Hippocampal formation (tissue), 2 donors: ENCODE measurements around the gene SELENOI.
"Not testable (repeated sequence)": the region's sequence is repeated elsewhere in the genome, so short reads cannot be mapped to it uniquely, and the experiment has no call there.

ENCODE experiments used
- DNase-seq, 2 donors: peaks; one replicate each; lab custom pipeline; 2025; lab: John Stamatoyannopoulos, UW

SELENOI gene

DNA sequence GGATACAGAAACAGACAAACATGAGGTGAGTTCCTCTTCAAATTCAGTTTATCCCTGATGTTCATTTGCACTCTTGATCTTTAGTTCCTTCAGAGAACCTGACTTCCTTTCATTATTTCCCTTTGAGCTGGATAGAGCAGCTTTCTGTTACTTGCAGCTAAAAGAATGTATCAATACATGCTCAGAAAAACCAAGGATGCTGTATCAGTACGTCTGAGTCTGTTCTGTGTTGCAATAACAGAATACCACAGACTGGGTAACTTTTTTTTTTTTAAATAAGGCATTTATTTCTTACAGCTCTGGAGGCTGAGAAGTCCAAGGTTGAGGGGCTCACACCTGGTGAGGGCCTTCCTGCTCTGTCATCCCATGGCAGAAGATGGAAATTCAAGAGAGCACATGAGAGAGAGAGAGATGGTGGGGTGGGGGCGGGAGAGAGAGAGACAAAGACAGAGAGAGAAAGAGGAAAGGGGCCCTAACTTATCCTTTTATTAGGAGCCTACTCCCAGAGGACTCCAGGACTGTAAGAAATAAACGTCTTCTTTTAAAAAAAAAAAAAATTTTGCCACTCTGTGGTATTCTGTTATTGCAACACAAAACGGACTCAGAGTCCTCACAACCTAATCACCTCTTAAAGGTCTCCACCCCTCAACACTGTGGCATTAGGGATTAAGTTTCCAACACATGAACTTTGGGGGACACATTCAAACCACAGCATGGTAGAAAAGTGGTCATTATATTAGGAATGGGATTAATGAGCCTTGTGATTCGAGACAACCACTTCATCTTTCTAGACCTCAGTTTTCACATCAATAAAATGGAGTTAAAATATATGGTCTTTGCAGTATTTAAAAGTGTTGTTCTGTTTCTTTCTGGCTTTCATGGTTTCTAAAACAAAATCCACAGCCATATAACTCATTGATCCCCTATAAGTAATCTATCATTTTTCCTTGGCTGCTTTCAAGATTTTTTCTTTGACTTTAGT lies 18.4 kb upstream of the SELENOI start:
- DNase-seq = no peak

DNA sequence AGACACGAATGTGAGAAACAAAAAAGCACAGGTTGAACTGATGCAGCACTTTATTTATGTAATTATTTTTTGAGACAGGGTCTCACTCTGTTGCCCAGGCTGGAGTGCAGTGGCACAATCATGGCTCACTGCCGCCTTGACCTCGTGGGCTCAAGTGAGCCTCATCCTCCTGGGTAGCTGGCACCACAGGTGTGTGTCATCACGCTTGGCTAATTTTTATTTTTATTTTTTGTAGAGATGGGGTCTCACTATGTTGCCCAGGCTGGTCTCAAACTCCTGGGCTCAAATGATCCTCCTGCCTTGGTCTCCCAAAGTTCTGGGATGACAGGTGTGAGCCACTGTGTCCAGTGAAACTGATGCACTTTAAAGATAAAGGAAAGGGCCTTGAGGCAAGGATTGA lies 16.9 kb upstream of the SELENOI start:
- DNase-seq = not testable (repeated sequence)

DNA sequence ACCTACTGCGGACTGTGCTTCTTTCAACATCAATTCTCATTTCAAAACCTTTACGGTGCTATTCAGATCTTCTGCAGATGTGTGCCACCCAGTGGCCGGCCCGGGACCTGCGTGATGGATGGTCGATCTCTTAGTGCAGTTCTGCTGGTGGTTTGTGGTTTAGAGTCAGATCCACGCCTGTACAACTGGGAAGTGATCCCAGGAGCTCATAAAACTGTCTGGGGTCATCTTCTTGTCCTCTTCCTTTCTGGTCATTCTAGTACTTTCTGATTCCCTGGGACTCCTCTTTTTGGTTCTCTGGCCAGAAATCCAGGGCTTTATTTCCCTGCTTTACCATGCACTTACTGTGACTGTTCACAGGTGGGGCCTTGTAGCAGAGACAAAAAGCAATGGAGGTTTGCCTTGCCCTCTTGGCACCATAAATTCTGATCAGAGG lies 15.8 kb upstream of the SELENOI start:
- DNase-seq = peak; percentile 70 to 74

DNA sequence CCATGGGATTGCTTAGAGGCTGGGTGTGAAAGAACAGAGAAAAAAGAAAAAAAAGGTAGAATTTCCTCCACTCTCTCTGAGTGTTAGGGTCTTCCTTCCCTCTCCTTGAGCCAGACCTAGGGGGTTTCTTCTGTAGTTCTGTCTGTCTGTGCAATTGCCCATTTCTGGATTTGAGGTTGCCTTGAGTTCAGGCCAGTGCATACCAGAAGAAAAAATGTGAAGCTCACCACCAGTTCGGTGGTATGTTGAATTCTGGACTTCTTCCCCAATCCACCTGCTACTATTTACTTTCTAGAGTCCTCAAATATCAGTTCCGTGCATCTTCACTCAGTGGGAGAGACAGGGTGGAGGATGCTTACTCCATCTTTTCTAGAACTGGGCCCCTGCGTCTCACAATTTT lies 15.3 kb upstream of the SELENOI start:
- DNase-seq = no peak

DNA sequence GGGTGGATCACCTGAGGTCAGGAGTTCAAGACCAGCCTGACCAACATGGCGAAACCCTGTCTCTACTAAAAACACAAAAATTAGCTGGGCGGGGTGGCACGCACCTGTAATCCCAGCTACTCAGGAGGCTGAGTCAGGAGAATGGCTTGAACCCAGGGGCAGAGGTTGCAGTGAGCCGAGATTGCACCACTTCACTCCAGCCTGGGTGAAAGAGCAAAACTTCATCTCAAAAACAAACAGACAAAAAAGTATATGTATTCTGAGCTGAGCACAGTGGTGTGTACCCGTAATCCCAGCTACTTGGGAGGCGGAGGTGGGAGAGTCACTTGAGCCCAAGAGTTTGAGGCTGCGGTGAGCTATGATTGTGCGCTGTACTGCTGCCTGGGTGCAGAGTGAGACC lies 14.6 kb upstream of the SELENOI start:
- not testable (repeated sequence) for DNase-seq

DNA sequence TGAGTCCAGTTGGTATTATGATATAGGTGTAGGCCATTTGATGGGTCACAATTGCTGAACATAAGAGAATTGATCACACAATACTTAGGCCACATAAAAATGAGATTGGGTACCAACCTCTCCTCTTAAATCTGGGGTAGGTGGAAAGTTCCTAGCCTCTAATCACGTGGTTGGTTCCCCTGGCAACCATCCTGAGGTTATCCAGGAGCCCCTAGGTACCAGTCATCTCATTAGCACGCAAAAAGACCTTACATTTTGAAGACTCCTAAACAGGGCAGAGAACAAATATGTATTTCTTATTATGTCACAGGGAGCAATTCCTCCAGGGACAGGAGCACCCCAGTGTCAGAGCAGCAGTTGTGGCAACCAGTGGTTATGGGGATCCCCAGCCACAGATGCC lies 12.7 kb upstream of the SELENOI start:
- no peak for DNase-seq

DNA sequence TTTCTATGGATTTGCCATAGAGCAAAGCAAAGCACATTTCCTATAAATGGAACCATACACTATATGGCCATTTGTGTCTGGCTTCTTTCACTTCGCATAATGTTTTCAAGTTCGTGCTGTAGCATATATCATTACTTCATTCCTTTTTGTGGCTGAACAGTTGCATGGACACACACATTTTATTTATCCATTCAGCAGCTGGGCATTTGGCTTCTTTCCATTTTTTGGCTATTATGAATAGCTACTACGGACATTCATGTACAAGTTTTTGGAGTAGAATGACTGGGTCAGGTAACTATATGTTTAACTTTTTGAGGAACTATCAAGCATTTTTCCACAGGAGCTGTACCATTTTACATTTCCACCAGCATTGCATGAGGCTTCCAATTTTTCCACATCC lies 10.7 kb upstream of the SELENOI start:
- DNase-seq = no peak

DNA sequence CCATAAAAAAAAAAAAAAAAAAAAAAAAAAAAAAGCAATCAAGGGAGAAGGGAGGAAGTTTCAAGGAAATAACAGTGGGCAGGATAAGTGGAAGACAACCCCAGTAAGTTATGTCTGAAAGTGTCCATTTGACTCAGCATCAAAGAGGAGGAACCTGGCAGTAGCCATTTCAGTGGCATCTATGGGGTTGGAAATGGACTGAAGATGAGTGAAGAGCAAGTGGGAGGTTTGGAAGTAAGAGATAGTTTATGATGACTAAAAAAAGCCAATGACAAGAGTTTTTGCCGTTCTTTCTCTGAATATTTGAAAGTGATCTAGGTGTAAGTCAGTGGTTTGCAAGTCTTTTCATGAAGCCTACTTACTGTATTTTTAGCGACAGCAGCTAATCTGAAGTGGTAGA lies 9.2 kb upstream of the SELENOI start:
- DNase-seq = no peak

DNA sequence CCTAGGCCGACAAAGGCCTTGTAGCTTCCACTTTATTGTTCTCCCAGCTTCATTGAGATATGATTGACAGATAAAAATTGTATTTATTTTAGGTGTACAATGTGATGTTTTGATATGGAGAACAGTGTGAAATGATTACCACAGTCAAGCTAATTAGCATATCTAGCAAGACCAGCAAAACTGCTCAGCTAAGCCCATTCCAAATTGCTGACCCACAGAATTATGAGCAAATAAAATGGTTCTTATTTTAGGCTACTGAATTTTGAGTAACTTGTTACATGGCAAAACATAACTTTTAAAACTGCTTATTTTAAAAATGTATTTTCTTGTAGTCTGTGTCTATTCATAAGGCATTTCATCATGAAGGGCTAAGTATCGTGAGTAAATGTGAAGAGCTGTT lies 8.6 kb upstream of the SELENOI start:
- no peak for DNase-seq

DNA sequence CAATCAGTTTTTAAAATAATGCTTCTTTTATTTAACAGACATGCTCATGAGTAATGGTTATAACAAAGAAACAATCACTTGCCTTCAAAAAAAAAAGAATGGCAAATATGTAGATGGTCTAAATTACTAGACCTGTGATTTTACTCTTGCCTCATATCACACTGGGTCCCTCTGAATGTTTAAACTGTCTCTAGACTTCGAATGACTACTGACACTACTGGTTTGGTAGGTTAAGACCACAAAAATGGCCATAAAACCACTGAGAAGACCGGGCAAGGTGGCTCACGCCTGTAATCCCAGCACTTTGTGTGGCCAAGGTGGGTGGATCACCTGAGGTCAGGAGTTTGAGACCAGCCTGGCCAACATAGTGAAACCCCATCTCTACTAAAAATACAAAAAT lies 5.1 kb upstream of the SELENOI start:
- DNase-seq = no peak

DNA sequence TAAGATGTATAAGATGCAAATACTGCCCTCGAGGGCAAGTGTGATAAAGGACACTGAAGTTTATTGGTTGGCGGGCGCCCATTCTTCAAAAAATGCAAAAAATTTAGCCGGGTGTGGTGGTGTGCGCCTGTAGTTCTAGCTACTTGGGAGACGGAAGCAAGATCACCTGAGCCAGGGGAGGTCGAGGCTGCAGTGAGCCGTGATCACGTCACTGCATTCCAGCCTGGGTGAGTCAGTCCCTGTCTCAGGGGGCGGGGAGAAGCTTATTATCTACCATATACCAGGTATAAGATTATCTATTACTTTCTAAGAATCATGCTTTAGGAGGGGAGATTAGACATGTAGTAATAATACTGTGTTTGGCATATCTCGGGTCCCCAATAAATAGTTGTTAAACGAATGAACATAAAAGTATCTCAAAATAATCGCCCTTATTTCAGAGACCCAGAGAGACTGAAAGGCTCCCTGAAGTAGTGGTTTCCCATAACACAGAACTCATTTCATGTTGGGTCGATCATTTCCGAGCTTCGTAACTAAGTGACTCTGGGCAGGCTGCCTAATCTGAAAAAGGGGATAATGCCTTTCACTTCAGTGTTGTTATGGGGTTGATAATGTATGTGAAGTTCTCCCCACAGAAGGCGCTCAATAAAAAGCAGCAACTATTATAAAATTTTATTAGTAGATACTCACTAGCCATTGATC lies 1.2 kb upstream of the SELENOI start:
- no peak for DNase-seq

DNA sequence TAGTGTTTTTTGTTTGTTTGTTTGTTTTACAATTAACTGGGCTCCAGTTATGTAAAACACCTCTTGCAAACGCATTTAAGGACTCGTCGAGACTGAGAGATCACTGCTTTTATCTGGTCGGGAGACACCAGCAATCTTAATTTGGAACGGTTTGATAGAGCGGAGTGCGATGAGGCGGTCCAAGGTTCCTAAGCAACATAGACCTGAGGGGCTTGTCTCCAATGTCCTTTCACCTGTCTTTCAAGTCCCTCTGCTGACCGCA lies 729 bp upstream of the SELENOI start:
- DNase-seq = peak in 1 of 2 donors; percentile 48

DNA sequence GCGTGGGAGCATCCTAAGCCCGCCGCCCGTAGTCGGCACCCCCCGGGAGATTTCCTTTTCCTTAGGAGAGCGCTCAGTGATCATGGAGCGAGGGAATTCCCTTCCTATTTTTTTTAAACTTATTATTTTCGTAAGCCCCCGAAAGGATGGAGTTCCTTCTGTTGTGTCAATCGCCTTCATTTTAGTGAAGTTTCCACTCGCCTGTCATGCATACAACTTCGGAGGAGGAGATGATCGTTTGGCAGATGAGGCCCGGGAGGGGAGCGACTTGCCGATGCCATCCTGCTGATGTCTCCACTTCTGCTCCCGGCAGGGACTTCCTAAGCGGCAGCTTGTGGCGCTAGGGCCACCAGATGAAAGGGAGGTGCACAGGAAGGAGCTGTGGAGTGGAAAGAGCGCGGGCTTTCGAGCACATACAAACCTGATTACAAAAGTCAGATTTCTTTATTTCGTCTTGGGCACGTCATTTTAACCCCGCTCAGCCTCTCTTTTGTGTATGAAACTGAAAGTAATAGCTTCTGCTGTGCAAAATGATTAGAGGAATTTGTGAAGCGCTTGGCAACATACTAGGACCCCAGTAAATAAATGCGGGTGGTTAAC lies 611 bp downstream of the SELENOI start, which contains the start of gene ADGRF3:
TSS of gene ADGRF3 (minus strand) at position 336 of the 600 bp plus-strand sequence. CDS start 555 bp downstream, outside the sequence.
- peak; percentile 15 to 26 for DNase-seq

DNA sequence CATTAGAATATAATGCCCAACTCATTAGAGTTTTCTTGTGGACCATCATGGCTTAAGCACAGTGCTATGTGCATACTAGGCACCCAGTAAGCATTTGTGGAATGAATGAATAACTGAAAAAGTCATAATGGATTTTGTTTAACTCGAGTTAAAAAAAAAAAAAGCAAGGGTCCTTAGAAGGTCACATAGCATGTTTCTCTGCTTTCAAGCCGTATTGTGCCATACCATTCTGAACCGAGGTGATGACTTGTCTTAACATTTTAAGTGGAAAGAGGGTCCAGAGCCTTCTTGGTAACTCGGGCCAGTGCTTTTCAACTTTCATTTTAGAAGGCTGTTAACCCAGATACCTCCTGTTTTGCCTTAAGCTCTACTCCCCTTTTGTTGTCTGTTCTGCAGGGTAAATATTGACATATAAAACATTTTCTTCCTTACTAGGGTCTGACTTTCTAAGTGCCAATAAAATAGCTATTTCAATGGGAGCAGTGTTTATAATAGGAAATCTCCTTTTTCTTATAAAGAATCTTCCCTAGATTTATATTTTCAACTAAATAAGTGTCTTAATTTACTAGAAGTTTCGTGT lies 1.4 kb downstream of the SELENOI start:
- no peak for DNase-seq

DNA sequence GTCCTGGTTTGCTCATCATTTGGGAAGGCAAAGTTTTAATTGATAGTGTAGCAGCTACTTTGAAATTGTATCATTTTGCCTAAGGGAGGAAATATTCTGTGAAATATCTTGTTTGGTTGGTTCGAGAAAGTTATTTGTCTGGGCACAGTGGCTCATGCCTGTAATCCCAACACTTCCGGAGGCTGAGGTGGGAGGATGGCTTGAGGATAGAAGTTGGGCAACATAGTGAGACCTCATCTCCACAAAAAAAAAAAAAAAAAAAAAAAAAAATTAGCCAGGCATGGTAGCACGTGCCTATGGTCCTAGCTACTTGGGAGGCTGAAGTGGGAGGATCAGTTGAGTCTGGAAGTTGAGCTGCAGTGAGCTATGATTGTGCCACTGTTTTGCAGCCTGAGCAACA lies 3.7 kb downstream of the SELENOI start:
- no peak for DNase-seq

DNA sequence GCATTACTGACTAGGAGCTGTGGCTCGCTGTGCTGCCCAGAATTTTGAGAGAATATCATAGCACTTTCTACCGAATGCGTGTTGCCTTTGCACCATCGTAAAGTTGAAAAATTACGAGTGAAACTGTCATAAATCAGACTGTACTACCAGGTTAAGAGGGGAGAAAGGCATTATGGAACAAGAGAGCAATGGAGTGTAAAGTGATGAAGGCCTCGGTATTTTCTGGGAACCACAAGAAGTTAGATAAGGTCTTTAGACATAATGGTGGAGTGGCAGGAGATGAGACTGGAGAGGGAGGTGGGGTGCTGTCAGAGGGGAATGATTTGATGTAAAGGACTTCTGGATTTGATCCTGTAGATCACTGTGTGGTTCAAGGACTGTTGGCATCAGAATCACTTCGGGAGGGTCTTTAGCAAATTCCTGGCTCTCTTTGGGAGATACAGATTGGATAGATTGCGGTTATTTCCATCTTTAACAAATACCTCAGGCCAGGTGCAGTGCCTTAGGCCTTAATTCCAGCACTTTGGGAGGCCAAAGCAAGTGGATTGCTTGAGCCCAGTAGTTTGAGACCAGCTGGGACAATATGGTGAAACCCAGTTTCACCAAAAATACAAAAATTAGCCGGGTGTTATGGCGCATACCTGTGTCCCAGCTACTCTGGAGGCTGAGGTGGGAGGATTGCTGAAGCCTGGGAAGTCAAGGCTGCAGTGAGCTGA lies 5.6 kb downstream of the SELENOI start:
- DNase-seq = no peak

DNA sequence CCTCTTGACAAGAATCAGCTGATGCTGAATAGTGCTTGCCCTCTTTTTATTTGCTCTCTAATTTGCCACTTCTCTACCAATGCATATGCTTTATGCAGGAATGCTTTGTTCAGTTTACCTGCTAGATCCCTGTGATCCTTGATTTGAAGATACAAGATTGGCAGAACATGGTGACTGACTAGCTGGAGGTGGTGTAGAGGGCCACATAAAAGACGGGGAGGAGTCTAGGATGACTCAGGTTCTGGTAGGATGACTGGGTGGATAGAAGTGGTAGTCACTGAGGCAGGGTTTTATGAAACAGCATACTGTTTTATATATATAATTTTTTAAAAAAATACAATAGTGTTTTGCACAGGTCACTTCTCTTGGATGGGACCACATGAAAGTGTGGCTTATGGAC lies 6.9 kb downstream of the SELENOI start:
- no peak for DNase-seq

DNA sequence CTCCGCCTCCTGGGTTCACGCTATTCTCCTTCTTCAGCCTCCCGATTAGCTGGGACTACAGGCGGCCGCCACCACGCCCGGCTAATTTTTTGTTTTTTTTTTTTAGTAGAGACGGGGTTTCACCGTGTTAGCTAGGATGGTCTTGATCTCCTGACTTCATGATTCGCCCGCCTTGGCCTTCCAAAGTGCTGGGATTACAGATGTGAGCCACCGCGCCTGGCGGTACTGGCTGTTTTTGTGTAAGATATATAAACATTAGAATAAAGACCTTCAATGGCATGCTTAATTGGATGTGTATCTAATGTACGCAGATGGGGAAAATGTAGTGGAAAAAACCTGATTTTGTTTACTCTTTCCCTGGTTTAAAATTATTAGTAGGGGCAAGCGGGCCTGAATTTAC lies 8.5 kb downstream of the SELENOI start:
- not testable (repeated sequence) for DNase-seq

DNA sequence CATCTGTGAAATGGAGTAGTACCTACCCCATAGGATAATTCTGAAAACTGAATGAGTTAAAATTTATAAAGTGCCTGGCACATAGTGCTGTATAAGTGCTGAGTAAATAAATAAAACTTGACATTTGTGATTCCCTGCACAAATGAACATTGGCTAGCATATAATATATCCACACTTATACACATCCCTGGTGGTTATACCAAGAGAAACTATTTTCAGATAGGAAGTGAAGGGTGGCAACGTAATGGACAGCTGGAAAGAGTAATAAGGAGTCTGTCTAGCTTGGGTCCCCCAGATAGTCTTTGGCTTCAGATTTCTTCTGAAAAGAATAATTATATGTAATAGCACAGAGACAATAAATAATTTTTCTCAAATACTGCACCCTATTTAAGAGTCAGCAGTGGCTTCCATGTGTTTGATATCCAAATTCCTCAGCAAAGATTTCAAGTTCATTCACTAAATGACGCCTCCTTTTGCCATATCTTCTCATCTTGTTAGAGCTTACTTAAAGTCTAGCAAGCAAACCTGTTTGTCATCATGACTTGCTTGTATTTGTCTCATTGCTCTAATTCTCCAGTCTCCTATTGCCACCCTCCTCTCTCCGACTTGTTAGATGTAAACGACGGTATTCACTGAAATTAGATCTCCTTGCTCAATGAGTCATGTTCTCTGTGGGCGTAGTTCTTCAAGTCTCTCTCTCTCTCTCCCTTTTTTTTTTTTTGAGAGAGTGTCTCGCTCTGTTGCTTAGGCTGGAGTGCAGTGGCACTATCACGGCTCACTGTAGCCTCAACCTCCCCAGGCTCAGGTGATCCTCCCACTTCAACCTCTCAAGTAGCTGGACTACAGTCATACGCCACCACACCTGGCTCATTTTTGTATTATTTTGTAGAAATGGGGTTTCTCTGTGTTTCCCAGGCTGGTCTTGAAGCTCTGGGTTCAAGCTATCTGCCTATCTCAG lies 9.4 kb downstream of the SELENOI start:
- no peak for DNase-seq

DNA sequence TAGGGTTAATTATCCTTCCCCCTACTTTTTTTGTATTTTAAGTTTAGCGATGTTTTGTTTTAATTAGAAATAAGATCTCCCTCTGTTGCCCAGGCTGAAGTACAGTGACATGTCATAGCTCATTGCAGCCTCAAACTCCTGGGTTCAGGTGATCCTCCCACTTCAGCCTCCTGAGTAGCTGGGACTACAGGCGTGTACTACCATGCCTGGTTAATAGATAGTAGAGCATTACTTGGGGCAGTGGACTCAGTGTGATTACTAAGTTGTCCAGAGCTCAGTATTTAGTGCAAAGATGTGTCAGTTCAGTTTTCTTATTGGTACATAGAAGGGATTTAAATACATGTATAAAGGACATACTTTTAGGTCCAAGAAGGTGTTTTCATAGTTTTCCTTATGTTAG lies 10.2 kb downstream of the SELENOI start:
- DNase-seq = no peak

DNA sequence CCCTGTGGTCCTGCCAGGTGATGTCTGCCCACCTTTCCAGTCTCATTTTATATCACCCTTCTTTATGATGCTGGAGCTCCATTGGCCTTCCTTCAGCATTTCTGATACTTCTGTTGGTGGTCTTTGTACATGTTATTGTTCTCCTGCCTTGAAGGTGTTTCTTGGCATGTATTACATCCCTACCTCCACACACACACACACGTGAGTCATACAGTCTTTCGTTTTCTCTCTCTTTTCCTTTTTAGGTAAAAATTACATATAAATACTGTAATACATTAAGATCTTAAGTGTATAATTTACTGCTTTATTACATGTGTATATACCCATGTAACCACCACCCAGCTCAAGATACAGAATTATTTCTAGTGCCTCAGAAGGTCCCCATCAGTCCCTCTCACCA lies 10.8 kb downstream of the SELENOI start:
- DNase-seq = no peak
